ENCODE results near the gene ABI1.

GRCh38 chr10:26700884-26701630, 159.7 kb downstream of the ABI1 start:
- no peak for TF ChIP-seq EZH2 (IDR thresholded peaks at IDR 0.05; ENCODE audit: borderline replicate concordance, low read depth, low read length)
- TF ChIP-seq PTBP1 (IDR thresholded peaks at IDR 0.05; ENCODE audit: low read depth, low read length) = no peak
- TF ChIP-seq MXI1 (IDR thresholded peaks at IDR 0.05; ENCODE audit: low read depth, low read length) = no peak
- TF ChIP-seq TAF9B (IDR thresholded peaks at IDR 0.05; ENCODE audit: partially characterized antibody) = no peak
- TF ChIP-seq BRD9 (IDR thresholded peaks at IDR 0.05; ENCODE audit: low read depth, partially characterized antibody) = no peak
- no peak for TF ChIP-seq SMAD4 (CRISPR knock-in tag; conservative IDR thresholded peaks at IDR 0.05)
- no peak for TF ChIP-seq CTCF (IDR thresholded peaks at IDR 0.05 in 2 of 3, conservative IDR thresholded peaks at IDR 0.05 in 1 of 3; ENCODE audit: insufficient read depth in 2 of 3, low read depth in 1 of 3, low read length in 3 of 3)
- TF ChIP-seq TEAD2 (tag; IDR thresholded peaks at IDR 0.05) = no peak
- no peak for TF ChIP-seq POLR2A (conservative IDR thresholded peaks at IDR 0.05)
- TF ChIP-seq ZNF239 (CRISPR knock-in tag; IDR thresholded peaks at IDR 0.05) = no peak
- no peak for TF ChIP-seq CSDE1 (IDR thresholded peaks at IDR 0.05)
- TF ChIP-seq, protein P1, sequence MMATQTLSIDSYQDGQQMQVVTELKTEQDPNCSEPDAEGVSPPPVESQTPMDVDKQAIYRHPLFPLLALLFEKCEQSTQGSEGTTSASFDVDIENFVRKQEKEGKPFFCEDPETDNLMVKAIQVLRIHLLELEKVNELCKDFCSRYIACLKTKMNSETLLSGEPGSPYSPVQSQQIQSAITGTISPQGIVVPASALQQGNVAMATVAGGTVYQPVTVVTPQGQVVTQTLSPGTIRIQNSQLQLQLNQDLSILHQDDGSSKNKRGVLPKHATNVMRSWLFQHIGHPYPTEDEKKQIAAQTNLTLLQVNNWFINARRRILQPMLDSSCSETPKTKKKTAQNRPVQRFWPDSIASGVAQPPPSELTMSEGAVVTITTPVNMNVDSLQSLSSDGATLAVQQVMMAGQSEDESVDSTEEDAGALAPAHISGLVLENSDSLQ (IDR thresholded peaks at IDR 0.05) = no peak
- TF ChIP-seq ZBTB2 (IDR thresholded peaks at IDR 0.05) = no peak
